NCI-H146 (cell line): Measurements from ENCODE around the gene ETFA.
"Not testable (repeated sequence)": the region's sequence is repeated elsewhere in the genome, so short reads cannot be mapped to it uniquely, and the experiment has no call there.

Experiments
- DNase-seq: peaks from one replicate; lab custom pipeline; 2025; lab: John Stamatoyannopoulos, UW

The ETFA gene

GRCh38 chr15:76270876-76271275, 40.4 kb downstream of the ETFA start:
- no peak for DNase-seq

GRCh38 chr15:76267077-76267476, 44.2 kb downstream of the ETFA start:
- no peak for DNase-seq

DNA sequence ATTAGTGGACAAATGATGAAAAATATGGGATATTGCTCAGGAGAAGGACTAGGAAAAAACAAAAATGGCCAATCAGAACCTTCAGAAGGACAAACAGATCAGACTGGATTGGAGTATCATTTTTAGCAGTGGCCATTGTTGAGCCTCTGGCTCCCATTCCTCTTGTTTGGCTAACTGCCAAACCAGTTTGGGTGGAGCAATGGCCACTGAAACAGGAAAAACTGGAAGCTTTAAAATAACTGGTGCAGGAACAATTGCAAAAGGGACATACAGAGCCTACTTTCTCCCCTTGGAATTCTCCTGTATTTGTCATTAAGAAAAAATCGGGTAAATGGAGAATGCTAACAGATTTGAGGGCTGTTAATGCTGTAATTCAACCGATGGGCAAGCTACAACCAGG, 45.5 kb downstream of the ETFA start:
- not testable (repeated sequence) for DNase-seq

DNA sequence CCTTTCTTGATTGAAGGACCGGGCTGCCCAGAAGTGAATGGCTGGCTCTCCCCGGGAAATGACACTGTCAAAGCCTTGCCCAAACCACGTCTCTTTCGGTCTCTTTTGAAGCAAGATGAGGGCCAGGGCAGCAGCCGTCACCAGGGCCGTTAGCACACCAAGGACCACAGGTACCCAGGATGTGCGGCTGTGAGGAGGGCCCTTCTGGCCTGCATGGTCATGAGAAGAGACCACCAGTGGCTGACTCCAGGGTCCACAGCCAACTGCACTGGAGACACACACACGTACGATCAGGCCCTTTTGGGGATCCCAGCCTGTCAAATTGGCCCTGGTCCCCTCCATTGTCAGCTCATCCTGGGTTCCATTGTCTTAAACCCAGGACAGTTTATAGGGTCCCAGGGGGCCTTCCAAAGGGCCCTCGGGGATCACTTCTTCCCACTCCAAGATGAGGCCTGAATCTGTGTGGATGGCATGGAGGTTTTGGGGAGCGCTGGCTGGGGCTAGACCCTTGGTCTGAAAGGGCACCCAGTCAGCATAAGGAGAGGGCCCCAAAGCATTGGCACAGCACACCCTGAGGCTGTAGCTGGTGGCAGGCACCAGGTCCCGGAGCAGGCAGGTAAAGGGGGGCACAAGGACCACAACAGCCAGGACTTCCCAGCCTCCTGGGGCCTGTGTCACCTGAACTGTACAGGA, 50.9 kb downstream of the ETFA start:
- no peak for DNase-seq

GRCh38 chr15:76259392-76259791, 51.9 kb downstream of the ETFA start:
- DNase-seq: no peak

GRCh38 chr15:76258460-76258859, 52.8 kb downstream of the ETFA start:
- DNase-seq: peak; percentile 46

DNA sequence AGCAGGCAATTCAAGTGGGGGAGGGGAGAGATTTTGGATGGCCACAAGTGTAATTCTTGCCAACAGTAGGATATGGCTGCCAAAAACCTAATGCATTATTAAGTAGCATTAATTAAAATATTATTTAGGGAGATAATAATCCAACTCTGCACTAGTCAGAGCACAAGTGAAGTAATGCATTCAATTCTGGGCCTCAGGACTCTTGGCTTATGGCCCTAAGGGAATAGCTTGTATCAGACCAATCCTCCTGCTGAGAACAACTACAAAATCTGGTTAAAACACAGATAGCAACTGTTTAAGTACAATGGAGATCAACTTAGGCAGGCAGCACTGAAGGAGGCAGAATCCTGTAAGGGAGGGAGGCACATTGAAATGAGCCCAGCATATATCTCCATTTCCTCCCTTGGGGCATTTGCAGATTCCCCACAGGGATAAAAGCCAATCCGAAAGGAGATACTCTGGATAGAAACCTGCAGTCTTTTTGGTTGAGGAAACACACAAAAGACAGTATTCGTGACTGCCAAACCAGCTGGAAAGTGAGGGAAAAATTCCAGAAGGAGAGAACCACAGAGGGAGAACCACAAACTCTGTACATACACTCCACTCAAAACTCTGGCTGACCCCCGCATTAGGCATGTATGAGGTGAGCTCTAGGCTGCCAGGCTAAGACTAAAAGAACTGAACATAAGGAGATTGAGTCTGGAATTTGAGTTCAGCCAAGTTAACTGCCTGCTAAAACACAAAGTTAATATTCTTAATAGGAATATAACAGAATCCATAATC, 57.4 kb downstream of the ETFA start:
- DNase-seq: peak; percentile 31

GRCh38 chr15:76252249-76252648, 59.0 kb downstream of the ETFA start:
- no peak for DNase-seq

DNA sequence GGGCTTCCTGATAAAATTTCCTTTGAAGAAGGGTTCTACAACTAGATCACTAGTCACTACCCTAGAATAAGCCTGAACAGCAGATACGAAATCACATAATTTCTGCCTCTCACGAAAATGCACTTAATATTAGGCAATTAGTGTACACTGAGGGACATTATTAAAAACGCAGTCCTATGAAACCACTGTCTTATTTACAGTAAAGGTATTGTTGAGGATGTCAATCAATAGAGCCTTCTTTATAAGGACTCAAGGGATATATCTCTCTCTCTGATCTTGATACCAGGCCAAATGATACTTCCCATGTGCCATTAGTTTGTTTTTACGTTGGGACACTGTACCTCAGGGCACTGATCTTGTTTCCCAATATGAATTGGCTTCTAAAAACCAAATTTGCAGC, 59.6 kb downstream of the ETFA start:
- DNase-seq: no peak

DNA sequence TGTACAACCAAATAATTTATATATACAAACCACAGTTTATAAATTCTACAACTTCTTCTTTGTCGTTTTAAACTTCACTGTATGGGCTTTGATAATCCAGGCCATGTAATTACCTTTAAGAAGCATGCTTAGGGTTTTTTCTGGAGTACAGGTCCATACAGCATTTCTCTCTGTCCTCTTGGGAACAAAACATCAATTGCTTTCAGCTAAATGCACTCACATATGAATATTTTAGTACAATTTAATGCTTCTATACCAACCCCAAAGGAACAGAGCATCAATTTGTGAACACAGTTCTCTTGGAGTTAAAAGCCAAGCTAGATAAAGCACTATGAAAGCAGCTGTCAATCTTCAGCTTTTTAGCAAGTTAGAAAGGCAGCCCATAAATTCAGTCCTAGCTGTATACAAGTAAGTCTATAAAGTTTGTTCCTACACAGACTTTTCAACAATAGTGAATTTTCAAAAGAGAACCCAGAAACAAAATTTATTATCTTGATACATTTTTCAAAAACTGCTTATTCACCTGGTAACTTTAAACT, 66.1 kb downstream of the ETFA start:
- no peak for DNase-seq

GRCh38 chr15:76239786-76240185, 71.5 kb downstream of the ETFA start:
- DNase-seq: no peak

DNA sequence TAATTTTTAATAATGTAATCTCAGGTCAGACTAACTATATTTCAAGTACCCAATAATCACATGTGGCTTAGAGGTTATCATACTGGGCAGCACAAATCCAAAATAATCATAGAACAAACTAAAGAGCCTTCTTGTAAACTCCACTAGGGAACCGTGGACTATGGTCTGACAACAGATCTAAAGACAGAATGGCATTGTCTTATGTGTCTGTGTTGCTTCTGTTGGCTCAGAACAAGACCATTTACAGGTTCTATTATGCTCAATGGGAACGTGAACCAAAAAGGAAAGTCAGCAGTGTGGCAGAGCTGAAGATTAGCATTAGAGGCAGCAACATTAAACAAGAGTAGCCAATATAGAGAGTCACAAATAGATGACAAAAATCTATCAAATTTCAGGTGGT, 74.9 kb downstream of the ETFA start:
- no peak for DNase-seq

DNA sequence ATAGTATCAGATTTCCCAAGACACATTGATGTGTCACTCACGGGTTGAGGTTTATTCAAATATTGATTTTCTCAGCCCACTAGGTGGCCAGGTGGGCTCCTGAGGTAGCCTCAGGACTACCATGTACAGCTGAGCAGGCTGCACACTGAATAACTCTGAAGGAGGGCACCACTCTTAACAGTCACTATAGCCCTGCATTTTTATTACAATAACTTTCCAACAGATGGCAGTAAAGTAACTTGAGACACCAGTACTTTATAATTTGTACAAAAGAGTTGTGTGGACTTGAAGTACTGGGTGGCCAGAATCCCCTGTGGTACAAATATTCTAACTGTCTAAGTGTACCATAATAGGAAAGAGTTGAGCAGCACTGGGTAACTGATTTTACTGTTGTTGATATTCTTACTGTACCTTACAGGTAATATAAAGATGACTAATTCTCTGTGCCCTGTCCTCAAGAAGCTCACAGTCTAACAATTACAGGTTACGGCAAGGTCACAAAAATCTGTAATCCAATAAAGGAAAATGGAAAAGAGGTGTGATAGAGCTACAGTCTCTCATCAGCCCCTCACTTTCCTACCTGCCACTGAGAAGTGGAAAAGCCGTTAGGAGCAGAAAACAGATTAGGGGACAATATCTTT, 76.0 kb downstream of the ETFA start:
- DNase-seq: peak; percentile 42

- peak; percentile 16 for DNase-seq
These were observed 76.9 kb downstream of the ETFA start for GRCh38 chr15:76234337-76234889.

- DNase-seq: no peak
These were observed 77.3 kb downstream of the ETFA start for GRCh38 chr15:76233921-76234320.

DNA sequence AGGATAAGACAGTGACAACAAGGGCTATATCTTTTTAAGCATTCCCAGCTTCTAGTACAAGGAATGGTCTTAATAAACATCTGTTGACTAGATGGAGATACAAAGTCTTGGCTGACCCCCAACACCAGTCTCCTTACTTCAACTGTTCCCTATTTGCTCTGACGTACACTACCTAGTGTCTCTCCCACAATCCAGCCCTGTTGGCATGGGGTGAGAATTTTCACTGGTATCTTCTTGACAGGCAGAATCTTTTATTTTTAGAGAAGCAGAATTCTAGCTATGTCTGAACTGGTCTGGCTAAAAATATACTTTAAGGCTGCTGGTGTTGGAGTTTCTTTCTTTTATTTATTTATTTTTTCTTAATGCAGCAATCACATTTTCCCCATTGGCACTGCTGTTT, 82.0 kb downstream of the ETFA start:
- DNase-seq: no peak

DNA sequence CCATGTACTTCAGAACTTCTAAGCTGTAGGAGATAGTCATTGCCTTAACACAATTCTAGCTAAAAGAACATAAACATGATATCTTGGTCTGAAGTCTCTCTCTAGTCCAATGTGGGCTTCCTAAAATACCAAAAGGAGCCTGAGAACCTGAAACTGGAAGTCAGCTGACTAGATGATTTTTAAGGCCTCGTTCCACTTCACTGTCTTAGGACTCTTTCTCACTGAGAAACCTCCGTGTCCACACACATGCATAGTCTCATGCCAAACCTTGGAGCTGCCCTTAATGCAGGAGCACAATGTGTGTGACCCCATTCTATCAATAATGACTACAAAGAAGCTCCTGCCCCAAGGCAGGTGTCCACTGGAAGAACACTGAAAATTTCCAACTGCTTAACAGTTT, 87.7 kb downstream of the ETFA start:
- no peak for DNase-seq

- no peak for DNase-seq
These were observed 89.1 kb downstream of the ETFA start for GRCh38 chr15:76222159-76222558.

GRCh38 chr15:76221085-76221767, 90.0 kb downstream of the ETFA start:
- no peak for DNase-seq

GRCh38 chr15:76217882-76218217, 93.4 kb downstream of the ETFA start:
- DNase-seq: no peak

- DNase-seq: no peak
These were observed 94.0 kb downstream of the ETFA start for GRCh38 chr15:76217029-76217881.
